ENCODE measurements around the gene MTCL3.

MTCL3 gene

DNA sequence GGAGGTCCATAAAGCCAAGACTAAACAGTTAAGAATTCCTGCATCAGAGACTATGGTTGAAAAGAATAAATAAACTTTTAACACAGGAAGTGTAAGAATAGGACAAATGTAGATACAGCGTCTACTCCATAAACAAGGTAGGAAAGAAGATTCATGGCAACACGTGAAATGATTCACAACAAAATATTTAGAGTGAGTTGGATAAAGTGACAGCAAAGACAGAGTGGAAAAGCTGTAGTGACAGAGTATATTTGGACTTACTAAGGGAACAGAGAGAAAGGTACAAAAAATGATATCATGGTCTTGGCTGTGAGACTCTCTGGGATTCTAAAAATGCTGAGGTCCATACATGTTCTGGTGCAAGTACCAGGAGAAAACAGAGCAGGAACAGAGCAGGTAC, 38.0 kb downstream of the MTCL3 start:
- TF ChIP-seq, protein P1, sequence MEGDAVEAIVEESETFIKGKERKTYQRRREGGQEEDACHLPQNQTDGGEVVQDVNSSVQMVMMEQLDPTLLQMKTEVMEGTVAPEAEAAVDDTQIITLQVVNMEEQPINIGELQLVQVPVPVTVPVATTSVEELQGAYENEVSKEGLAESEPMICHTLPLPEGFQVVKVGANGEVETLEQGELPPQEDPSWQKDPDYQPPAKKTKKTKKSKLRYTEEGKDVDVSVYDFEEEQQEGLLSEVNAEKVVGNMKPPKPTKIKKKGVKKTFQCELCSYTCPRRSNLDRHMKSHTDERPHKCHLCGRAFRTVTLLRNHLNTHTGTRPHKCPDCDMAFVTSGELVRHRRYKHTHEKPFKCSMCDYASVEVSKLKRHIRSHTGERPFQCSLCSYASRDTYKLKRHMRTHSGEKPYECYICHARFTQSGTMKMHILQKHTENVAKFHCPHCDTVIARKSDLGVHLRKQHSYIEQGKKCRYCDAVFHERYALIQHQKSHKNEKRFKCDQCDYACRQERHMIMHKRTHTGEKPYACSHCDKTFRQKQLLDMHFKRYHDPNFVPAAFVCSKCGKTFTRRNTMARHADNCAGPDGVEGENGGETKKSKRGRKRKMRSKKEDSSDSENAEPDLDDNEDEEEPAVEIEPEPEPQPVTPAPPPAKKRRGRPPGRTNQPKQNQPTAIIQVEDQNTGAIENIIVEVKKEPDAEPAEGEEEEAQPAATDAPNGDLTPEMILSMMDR (conservative IDR thresholded peaks at IDR 0.05; ENCODE audit: low read length), result no peak
- TF ChIP-seq EZH2phosphoT487 (IDR thresholded peaks at IDR 0.05; ENCODE audit: borderline replicate concordance, low read depth, low read length), result no peak
- Histone ChIP-seq H3K4me3 (ENCODE audit: low read depth, low read length, poor library complexity, severe bottlenecking) (no peak overlapping the region), H3K27ac (ENCODE audit: low read depth, low read length, poor library complexity, severe bottlenecking) (no peak overlapping the region), H3K79me2 (ENCODE audit: insufficient read depth, low read depth, low read length) (no peaks in the 10 kb centered on the region), H3K4me2 (ENCODE audit: low read length) (no peak overlapping the region), H3K9me2 (ENCODE audit: insufficient read depth, low read length) (no peaks in the 10 kb centered on the region), H3K4me1 (ENCODE audit: insufficient read depth, low read length, poor library complexity, severe bottlenecking) (no peaks in the 10 kb centered on the region), H3K9me3 (ENCODE audit: low read length) (no peaks in the 10 kb centered on the region), H4K20me1 (ENCODE audit: insufficient read depth, low read length) (no peaks in the 10 kb centered on the region), H3K36me3 (ENCODE audit: insufficient read depth, low read length) (no peaks in the 10 kb centered on the region), H2AFZ (ENCODE audit: low read length) (no peak overlapping the region)
- ChIA-PET CTCF (ENCODE audit: unreplicated experiment) (no interaction called here), POLR2A (no interaction called here)
- no peak for DNase-seq (ENCODE audit: low spot score)
- intact Hi-C loops (cut with micrococcal nuclease; ENCODE audit: unreplicated experiment), result no loop called here
- no TSS peak for BruUV-seq (replicated peaks)

DNA sequence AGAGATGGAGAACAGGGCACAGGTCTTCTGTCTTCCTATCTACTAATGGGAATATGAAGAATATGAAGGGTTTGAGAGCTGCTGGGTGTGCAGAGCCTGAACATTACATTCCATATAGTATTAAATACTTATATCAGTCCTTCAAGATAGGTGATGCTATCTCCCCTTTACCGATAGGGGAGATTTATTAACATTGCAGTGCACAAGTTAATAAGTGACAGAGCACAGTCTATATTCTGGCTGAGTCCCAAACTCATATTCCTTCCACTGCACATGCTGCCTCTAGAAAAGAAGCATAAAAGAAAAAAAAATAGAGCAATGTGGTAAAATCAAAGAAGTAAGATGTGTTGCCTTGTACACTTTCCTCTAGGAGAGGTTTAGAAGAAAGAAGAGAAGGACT, 41.5 kb downstream of the MTCL3 start:
- Histone ChIP-seq H3K79me2 (ENCODE audit: insufficient read depth, low read depth, low read length) (no peaks in the 10 kb centered on the region), H3K9me3 (ENCODE audit: low read length) (no peaks in the 10 kb centered on the region), H3K4me1 (ENCODE audit: insufficient read depth, low read length, poor library complexity, severe bottlenecking) (no peaks in the 10 kb centered on the region), H3K4me2 (ENCODE audit: low read length) (no peak overlapping the region), H3K4me3 (ENCODE audit: low read depth, low read length, poor library complexity, severe bottlenecking) (no peak overlapping the region), H2AFZ (ENCODE audit: low read length) (no peak overlapping the region), H3K27ac (ENCODE audit: low read depth, low read length, poor library complexity, severe bottlenecking) (no peak overlapping the region), H3K36me3 (ENCODE audit: insufficient read depth, low read length) (no peaks in the 10 kb centered on the region), H3K9me2 (ENCODE audit: insufficient read depth, low read length) (no peaks in the 10 kb centered on the region), H4K20me1 (ENCODE audit: insufficient read depth, low read length) (no peaks in the 10 kb centered on the region)
- ChIA-PET POLR2A (no interaction called here), CTCF (ENCODE audit: unreplicated experiment) (no interaction called here)
- intact Hi-C loops (cut with micrococcal nuclease; ENCODE audit: unreplicated experiment), result no loop called here
- DNase-seq (ENCODE audit: low spot score), result no peak
- no TSS peak for BruUV-seq (replicated peaks)
- TF ChIP-seq, protein P1 (conservative IDR thresholded peaks at IDR 0.05; ENCODE audit: low read length), result no peak
- no peak for TF ChIP-seq EZH2phosphoT487 (IDR thresholded peaks at IDR 0.05; ENCODE audit: borderline replicate concordance, low read depth, low read length)

DNA sequence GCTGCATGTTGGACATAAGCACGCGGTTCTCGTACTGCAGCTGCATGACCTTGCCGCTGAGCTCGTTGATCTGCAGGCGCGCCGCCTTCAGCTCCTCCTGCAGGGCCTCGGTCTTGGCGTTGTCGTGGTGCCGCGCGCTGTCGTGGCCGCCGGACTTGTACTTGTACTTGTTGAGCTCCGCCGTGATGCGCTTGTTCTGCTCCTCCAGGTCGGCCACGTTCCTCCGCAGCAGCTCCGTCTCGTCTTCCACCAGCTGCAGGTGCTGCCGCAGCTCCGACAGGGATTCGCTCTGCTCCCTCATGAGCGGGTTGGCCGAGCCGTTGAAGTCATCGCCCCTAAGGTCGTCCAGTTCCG, 43.3 kb downstream of the MTCL3 start:
- no peak for DNase-seq (ENCODE audit: low spot score)
- H3K4me2 ChIP-seq (ENCODE audit: low read length), result no peak overlapping the region
- H3K4me1 ChIP-seq (ENCODE audit: insufficient read depth, low read length, poor library complexity, severe bottlenecking), result no peaks in the 10 kb centered on the region
- BruUV-seq (replicated peaks), result no TSS peak
- ChIA-PET POLR2A (no interaction called here), CTCF (ENCODE audit: unreplicated experiment) (no interaction called here)
- H3K9me3 ChIP-seq (ENCODE audit: low read length), result no peaks in the 10 kb centered on the region
- H2AFZ ChIP-seq (ENCODE audit: low read length), result no peak overlapping the region
- no peaks in the 10 kb centered on the region for H4K20me1 ChIP-seq (ENCODE audit: insufficient read depth, low read length)
- H3K9me2 ChIP-seq (ENCODE audit: insufficient read depth, low read length), result no peaks in the 10 kb centered on the region
- H3K27ac ChIP-seq (ENCODE audit: low read depth, low read length, poor library complexity, severe bottlenecking), result no peak overlapping the region
- no peak overlapping the region for H3K4me3 ChIP-seq (ENCODE audit: low read depth, low read length, poor library complexity, severe bottlenecking)
- no peaks in the 10 kb centered on the region for H3K79me2 ChIP-seq (ENCODE audit: insufficient read depth, low read depth, low read length)
- TF ChIP-seq, protein P1 (conservative IDR thresholded peaks at IDR 0.05; ENCODE audit: low read length), result no peak
- no peak for TF ChIP-seq EZH2phosphoT487 (IDR thresholded peaks at IDR 0.05; ENCODE audit: borderline replicate concordance, low read depth, low read length)
- no peaks in the 10 kb centered on the region for H3K36me3 ChIP-seq (ENCODE audit: insufficient read depth, low read length)
- intact Hi-C loops (cut with micrococcal nuclease; ENCODE audit: unreplicated experiment), result no loop called here

Measured in OCI-LY7 (cell line).